ENCODE data around the gene UGCG. TPM values are rescaled to one million over a fixed set of nuclear protein-coding genes. Genes with fewer than 3 reads are reported as not detected.

Gene UGCG
- total and polyA plus RNA-seq, 2 donors (not counting 1 experiment from before 2014, with no cell fraction given), result 143 to 260 TPM

- Histone ChIP-seq H3K79me2 (ENCODE audit: control insufficient read depth, insufficient read depth, low read length) (peaks cover 13% of the 10 kb centered on the region), H4K20me1 (ENCODE audit: control insufficient read depth, extremely low read depth, insufficient read depth, low read length) (no peaks in the 10 kb centered on the region), H3K27ac (ENCODE audit: insufficient read depth, low read length) (no peak overlapping the region), H2AFZ (ENCODE audit: low read length) (no peak overlapping the region), H3K4me2 (ENCODE audit: extremely low read depth, insufficient read depth, low read length) (no peak overlapping the region), H3K4me1 (ENCODE audit: control insufficient read depth, extremely low read depth, insufficient read depth, low read length) (no peaks in the 10 kb centered on the region), H3K36me3 (ENCODE audit: control insufficient read depth, insufficient read depth, low read length) (no peaks in the 10 kb centered on the region), H3K9me3 (ENCODE audit: control insufficient read depth, insufficient read depth, low read depth, low read length) (no peaks in the 10 kb centered on the region), H3K27me3 (ENCODE audit: control insufficient read depth, insufficient read depth, low read length) (no peaks in the 10 kb centered on the region), H3K9ac (ENCODE audit: insufficient read depth, low read length) (no peak overlapping the region), H3K4me3 (replicated peaks in 1 of 4; ENCODE audit: control extremely low read depth in 1 of 4, insufficient read depth in 1 of 4, low read depth in 3 of 4, low read length in 4 of 4) (no peak overlapping the region)
- no peak for DNase-seq (ENCODE audit: low read depth in 2 of 2)
- no peak for TF ChIP-seq CTCF (conservative IDR thresholded peaks at IDR 0.05 in 1 of 2, IDR thresholded peaks at IDR 0.05 in 1 of 2; ENCODE audit: low read depth in 1 of 2, low read length in 2 of 2)
- TF ChIP-seq EZH2 (IDR thresholded peaks at IDR 0.05; ENCODE audit: low read length, missing control alignments), result no peak
Measured at GRCh38 chr9:111891910-111892499, 4.6 kb upstream of the UGCG start.

GRCh38 chr9:111896942-111897600 lies 457 bp downstream of the UGCG start:
- H3K4me3 ChIP-seq (replicated peaks in 1 of 4; ENCODE audit: control extremely low read depth in 1 of 4, insufficient read depth in 1 of 4, low read depth in 3 of 4, low read length in 4 of 4), result peak overlapping the region; percentile 64 to 74 (median 72)
- TF ChIP-seq CTCF (conservative IDR thresholded peaks at IDR 0.05 in 1 of 2, IDR thresholded peaks at IDR 0.05 in 1 of 2; ENCODE audit: low read depth in 1 of 2, low read length in 2 of 2) (peak in 1 of 2 donors; percentile 8), EZH2 (IDR thresholded peaks at IDR 0.05; ENCODE audit: low read length, missing control alignments) (no peak)
- peaks cover 64% of the 10 kb centered on the region for H3K79me2 ChIP-seq (ENCODE audit: control insufficient read depth, insufficient read depth, low read length)
- H3K4me2 ChIP-seq (ENCODE audit: extremely low read depth, insufficient read depth, low read length), result no peak overlapping the region
- no peaks in the 10 kb centered on the region for H4K20me1 ChIP-seq (ENCODE audit: control insufficient read depth, extremely low read depth, insufficient read depth, low read length)
- H2AFZ ChIP-seq (ENCODE audit: low read length), result no peak overlapping the region
- peak overlapping the region; percentile 93 for H3K27ac ChIP-seq (ENCODE audit: insufficient read depth, low read length)
- peak; percentile 32 to 44 for DNase-seq (ENCODE audit: low read depth in 2 of 2)
- no peaks in the 10 kb centered on the region for H3K27me3 ChIP-seq (ENCODE audit: control insufficient read depth, insufficient read depth, low read length)
- peak overlapping the region; percentile 91 for H3K9ac ChIP-seq (ENCODE audit: insufficient read depth, low read length)
- H3K4me1 ChIP-seq (ENCODE audit: control insufficient read depth, extremely low read depth, insufficient read depth, low read length), result no peaks in the 10 kb centered on the region
- H3K9me3 ChIP-seq (ENCODE audit: control insufficient read depth, insufficient read depth, low read depth, low read length), result no peaks in the 10 kb centered on the region
- peaks cover 2% of the 10 kb centered on the region for H3K36me3 ChIP-seq (ENCODE audit: control insufficient read depth, insufficient read depth, low read length)

- H3K79me2 ChIP-seq (ENCODE audit: control insufficient read depth, insufficient read depth, low read length), result peaks cover 70% of the 10 kb centered on the region
- H3K9me3 ChIP-seq (ENCODE audit: control insufficient read depth, insufficient read depth, low read depth, low read length), result no peaks in the 10 kb centered on the region
- H3K4me1 ChIP-seq (ENCODE audit: control insufficient read depth, extremely low read depth, insufficient read depth, low read length), result no peaks in the 10 kb centered on the region
- peak overlapping the region; percentile 91 for H3K9ac ChIP-seq (ENCODE audit: insufficient read depth, low read length)
- peak overlapping the region; percentile 93 for H3K27ac ChIP-seq (ENCODE audit: insufficient read depth, low read length)
- no peak overlapping the region for H2AFZ ChIP-seq (ENCODE audit: low read length)
- H3K36me3 ChIP-seq (ENCODE audit: control insufficient read depth, insufficient read depth, low read length), result peaks cover 2% of the 10 kb centered on the region
- no peaks in the 10 kb centered on the region for H3K27me3 ChIP-seq (ENCODE audit: control insufficient read depth, insufficient read depth, low read length)
- H3K4me2 ChIP-seq (ENCODE audit: extremely low read depth, insufficient read depth, low read length), result peak overlapping the region; percentile 41
- peak; percentile 35 to 48 for DNase-seq (ENCODE audit: low read depth in 2 of 2)
- TF ChIP-seq EZH2 (IDR thresholded peaks at IDR 0.05; ENCODE audit: low read length, missing control alignments), result no peak
- peak overlapping the region; percentile 64 to 74 (median 72) for H3K4me3 ChIP-seq (replicated peaks in 1 of 4; ENCODE audit: control extremely low read depth in 1 of 4, insufficient read depth in 1 of 4, low read depth in 3 of 4, low read length in 4 of 4)
- no peaks in the 10 kb centered on the region for H4K20me1 ChIP-seq (ENCODE audit: control insufficient read depth, extremely low read depth, insufficient read depth, low read length)
Measured at GRCh38 chr9:111897601-111898137, 1.1 kb downstream of the UGCG start.

All from fibroblast of lung (primary cell).